Endodermal cell (in vitro differentiated cells): Measurements from ENCODE around the gene CSAD. TPM values are rescaled to one million over a fixed set of nuclear protein-coding genes. Genes with fewer than 3 reads are reported as not detected.
A peak's percentile ranks its signal among the peaks of the same experiment; 100 is the strongest.

Source experiments
- DNase-seq: peaks from one replicate; pipeline ENCODE4 v3.0.0-alpha.2; 2017
- H3K27ac ChIP-seq: 2 replicates; pipeline ENCODE4 v1.5.1; 2013; ENCODE audit warnings: mild to moderate bottlenecking, low read depth, low read length, moderate library complexity
- H3K27me3 ChIP-seq: 2 replicates; pipeline ENCODE4 v1.6.1; 2013; ENCODE audit warnings: mild to moderate bottlenecking, low read length, moderate library complexity; ENCODE audit not compliant: insufficient read depth, control insufficient read depth, poor library complexity, severe bottlenecking
- H3K36me3 ChIP-seq: 2 replicates; pipeline ENCODE4 v1.7.0; 2013; ENCODE audit warnings: mild to moderate bottlenecking, low read length, moderate library complexity; ENCODE audit not compliant: control insufficient read depth, insufficient read depth
- H3K4me1 ChIP-seq: one replicate; pipeline ENCODE4 v1.7.0; 2013; ENCODE audit warnings: low read length; ENCODE audit not compliant: control insufficient read depth, insufficient read depth
- H3K4me3 ChIP-seq: 2 replicates; pipeline ENCODE4 v1.5.1; 2013; ENCODE audit warnings: mild to moderate bottlenecking, low read length, moderate library complexity
- H3K9ac ChIP-seq: 2 replicates; pipeline ENCODE4 v1.6.1; 2013; ENCODE audit warnings: mild to moderate bottlenecking, low read length, moderate library complexity; ENCODE audit not compliant: poor library complexity, severe bottlenecking; ENCODE audit errors: extremely low read depth
- H3K9me3 ChIP-seq: 2 replicates; pipeline ENCODE4 v1.6.1; 2013; ENCODE audit warnings: mild to moderate bottlenecking, low read length, moderate library complexity; ENCODE audit not compliant: control insufficient read depth
- H3K27ac Mint-ChIP-seq: 2 replicates; pipeline ENCODE4 v1.8.0; 2020; ENCODE audit warnings: mixed read lengths
- H3K27me3 Mint-ChIP-seq: 2 replicates; pipeline ENCODE4 v1.8.0; 2021; ENCODE audit warnings: mild to moderate bottlenecking, mixed read lengths; ENCODE audit not compliant: insufficient read depth
- H3K36me3 Mint-ChIP-seq: 2 replicates; pipeline ENCODE4 v1.8.0; 2020; ENCODE audit warnings: low read depth, mixed read lengths
- H3K4me1 Mint-ChIP-seq: 2 replicates; pipeline ENCODE4 v1.8.0; 2020; ENCODE audit warnings: mixed read lengths
- H3K4me3 Mint-ChIP-seq: 2 replicates; pipeline ENCODE4 v1.8.0; 2020; ENCODE audit warnings: mild to moderate bottlenecking, moderate library complexity, mixed read lengths
- H3K9me3 Mint-ChIP-seq: 2 replicates; pipeline ENCODE4 v1.8.0; 2020; ENCODE audit warnings: mild to moderate bottlenecking, mixed read lengths
- WGBS, 2 experiments: methylation state at CpG; one replicate each; pipeline versions ENCODE4 v1.1.5 to v1.1.7; 2013; ENCODE audit warnings: missing lambda C conversion rate in 2 of 2, mixed read lengths in 1 of 2; ENCODE audit not compliant: insufficient coverage in 1 of 2, insufficient read length in 1 of 2; 5-methylcytosine and 5-hydroxymethylcytosine counted together
- total RNA-seq, 2 donors: library from RNA; stranded (reverse); fragmentation: NEBNext Ultra II Directional in 1 of 2; extraction: Animal tissue kit (Norgen Biotek cat#: 25700) in 1 of 2; gene quantifications; 2 replicates in 1 of 2; 3 replicates in 1 of 2; pipeline ENCODE4 v1.2.1, GENCODE V29; 2021
- TF ChIP-seq, protein P1 (sequence below): fragments of 200-600 bp; sonication (generic); conservative IDR thresholded peaks from 2 replicates; pipeline ENCODE4 v1.5.0; 2021; ENCODE audit warnings: antibody characterized with exemption, mild to moderate bottlenecking

The CSAD gene
- total RNA-seq, 2 donors from 2014 or later: 24.9 to 38.2 TPM

DNA sequence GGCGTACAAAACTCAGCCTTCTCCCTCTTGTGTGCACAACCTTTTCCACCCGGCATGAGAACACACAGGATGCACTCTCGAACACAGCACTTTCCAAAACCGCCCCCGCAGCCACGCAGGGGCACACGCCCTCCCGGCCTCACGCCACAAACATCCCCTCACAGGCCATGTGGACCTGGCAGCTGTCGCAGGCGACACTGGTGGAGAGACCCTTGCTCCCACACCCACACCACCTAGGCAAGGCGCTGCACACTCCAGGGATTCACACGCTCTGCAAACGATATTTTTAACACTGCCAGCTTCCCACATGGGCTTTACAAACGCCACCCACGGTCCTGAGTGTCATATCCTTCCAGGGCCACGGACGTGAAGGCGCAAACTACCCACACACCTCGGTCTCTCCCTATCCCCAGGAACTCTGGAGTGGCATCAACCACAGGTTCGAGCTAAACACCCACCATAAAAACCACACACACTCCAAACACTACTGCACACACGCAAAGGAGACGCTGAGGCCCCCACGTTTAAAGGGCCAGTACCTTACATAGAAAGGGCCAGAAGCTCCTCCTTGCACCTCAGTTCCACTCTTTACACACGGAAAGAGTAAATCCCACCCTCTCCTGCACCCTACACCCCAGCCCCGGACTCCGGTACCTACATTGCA, 38.7 kb upstream of the CSAD start:
- H3K9me3 ChIP-seq: no peaks in the 10 kb centered on the region
- peak overlapping the region; percentile 92 for H3K4me3 ChIP-seq
- WGBS, 2 experiments: 10 to 13% methylated on average over 8 to 27 of the region's 27 CpGs
- Mint-ChIP-seq H3K36me3 (peaks cover 4% of the 10 kb centered on the region), H3K4me1 (peaks cover 72% of the 10 kb centered on the region), H3K9me3 (no peaks in the 10 kb centered on the region), H3K27ac (peak overlapping the region; percentile 35), H3K4me3 (peak overlapping the region; percentile 69), H3K27me3 (peaks cover 24% of the 10 kb centered on the region)
- peaks cover 21% of the 10 kb centered on the region for H3K27me3 ChIP-seq
- peaks cover 21% of the 10 kb centered on the region for H3K4me1 ChIP-seq
- peak; percentile 66 for DNase-seq
- no peak overlapping the region for H3K27ac ChIP-seq
- no peak overlapping the region for H3K9ac ChIP-seq
- no peaks in the 10 kb centered on the region for H3K36me3 ChIP-seq
- TF ChIP-seq, protein P1, sequence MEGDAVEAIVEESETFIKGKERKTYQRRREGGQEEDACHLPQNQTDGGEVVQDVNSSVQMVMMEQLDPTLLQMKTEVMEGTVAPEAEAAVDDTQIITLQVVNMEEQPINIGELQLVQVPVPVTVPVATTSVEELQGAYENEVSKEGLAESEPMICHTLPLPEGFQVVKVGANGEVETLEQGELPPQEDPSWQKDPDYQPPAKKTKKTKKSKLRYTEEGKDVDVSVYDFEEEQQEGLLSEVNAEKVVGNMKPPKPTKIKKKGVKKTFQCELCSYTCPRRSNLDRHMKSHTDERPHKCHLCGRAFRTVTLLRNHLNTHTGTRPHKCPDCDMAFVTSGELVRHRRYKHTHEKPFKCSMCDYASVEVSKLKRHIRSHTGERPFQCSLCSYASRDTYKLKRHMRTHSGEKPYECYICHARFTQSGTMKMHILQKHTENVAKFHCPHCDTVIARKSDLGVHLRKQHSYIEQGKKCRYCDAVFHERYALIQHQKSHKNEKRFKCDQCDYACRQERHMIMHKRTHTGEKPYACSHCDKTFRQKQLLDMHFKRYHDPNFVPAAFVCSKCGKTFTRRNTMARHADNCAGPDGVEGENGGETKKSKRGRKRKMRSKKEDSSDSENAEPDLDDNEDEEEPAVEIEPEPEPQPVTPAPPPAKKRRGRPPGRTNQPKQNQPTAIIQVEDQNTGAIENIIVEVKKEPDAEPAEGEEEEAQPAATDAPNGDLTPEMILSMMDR: no peak

DNA sequence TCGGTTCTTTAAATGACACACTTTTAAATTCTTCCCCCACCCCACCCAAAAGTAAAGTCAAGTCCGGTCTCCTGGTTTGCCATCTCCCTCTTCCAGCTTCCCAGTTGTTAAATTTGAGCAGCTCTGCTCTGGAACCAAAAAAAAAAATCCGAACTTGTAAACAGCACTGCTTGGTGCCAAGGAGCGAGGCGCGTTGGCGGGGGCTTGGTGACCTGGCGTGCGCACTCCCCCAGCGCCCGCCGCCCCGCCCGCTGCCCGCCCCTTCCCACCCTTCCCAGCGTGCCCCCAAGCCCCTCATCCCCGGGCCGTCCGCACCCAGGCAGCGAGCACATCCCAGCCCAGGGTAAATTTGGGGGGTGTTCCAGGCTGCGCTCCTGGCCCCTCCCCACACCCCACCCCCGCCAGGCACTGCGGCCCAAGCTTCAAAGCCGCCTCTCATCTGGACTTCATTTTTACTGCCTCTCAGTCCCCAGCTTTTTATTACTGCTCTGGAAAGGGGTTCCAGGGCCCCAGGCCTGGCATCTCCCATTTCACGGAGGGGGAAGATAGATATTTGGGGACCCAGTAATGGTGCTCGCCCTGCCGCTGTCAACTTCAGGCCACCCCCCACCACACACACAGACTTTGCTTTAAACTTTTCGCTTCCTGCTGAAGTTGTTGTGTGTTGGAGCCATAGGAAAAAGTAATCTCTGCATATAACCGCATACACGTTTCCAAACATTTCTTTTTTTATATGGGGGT, 38.0 kb upstream of the CSAD start:
- H3K9me3 Mint-ChIP-seq: no peaks in the 10 kb centered on the region
- H3K4me1 Mint-ChIP-seq: peaks cover 71% of the 10 kb centered on the region
- H3K36me3 ChIP-seq: no peaks in the 10 kb centered on the region
- no peak overlapping the region for H3K27ac Mint-ChIP-seq
- WGBS, 2 experiments: 20 to 26% methylated on average over 4 to 25 of the region's 30 CpGs
- H3K27ac ChIP-seq: no peak overlapping the region
- peak; percentile 65 for DNase-seq
- peaks cover 9% of the 10 kb centered on the region for H3K36me3 Mint-ChIP-seq
- H3K9me3 ChIP-seq: no peaks in the 10 kb centered on the region
- peak overlapping the region; percentile 69 for H3K4me3 Mint-ChIP-seq
- peaks cover 24% of the 10 kb centered on the region for H3K27me3 Mint-ChIP-seq
- no peak overlapping the region for H3K9ac ChIP-seq
- H3K4me1 ChIP-seq: peaks cover 16% of the 10 kb centered on the region
- peak overlapping the region; percentile 92 for H3K4me3 ChIP-seq
- H3K27me3 ChIP-seq: peaks cover 21% of the 10 kb centered on the region
- TF ChIP-seq, protein P1: no peak

DNA sequence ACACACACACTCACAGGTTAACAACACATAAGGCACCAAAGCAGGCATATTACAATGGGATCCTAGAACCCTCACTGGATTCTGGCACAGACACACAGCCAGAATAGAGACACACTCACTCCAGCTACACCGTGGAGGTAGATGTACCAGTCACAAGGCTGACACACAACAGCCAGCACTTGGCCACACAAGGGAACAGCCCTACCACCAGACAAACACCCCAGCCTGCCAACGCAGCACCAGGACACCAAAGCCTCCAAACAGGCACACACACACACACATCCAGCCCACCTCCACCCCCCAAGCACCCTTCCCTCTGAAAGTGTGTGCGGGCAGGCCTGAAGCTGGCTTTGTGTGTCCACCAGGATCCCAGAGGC, 37.2 kb upstream of the CSAD start:
- H3K27me3 Mint-ChIP-seq: peaks cover 24% of the 10 kb centered on the region

More for the DNA sequence above, 37.2 kb upstream of the CSAD start:
- no peak overlapping the region for H3K4me3 ChIP-seq
- Mint-ChIP-seq H3K27ac (peak overlapping the region; percentile 72), H3K36me3 (peaks cover 16% of the 10 kb centered on the region), H3K4me1 (peaks cover 68% of the 10 kb centered on the region), H3K9me3 (no peaks in the 10 kb centered on the region), H3K4me3 (peak overlapping the region; percentile 69)
- H3K9ac ChIP-seq: no peak overlapping the region
- H3K36me3 ChIP-seq: no peaks in the 10 kb centered on the region
- H3K4me1 ChIP-seq: peaks cover 14% of the 10 kb centered on the region
- TF ChIP-seq, protein P1: no peak
- no peaks in the 10 kb centered on the region for H3K9me3 ChIP-seq
- DNase-seq: no peak
- H3K27ac ChIP-seq: no peak overlapping the region
- 38% methylated on average over 3 of the region's 3 CpGs; no CpG with 5 or more reads in 1 of the 2 experiments for WGBS, 2 experiments
- H3K27me3 ChIP-seq: peaks cover 21% of the 10 kb centered on the region
